Vagina (tissue), 2 donors: Measurements from ENCODE around the gene STEAP3.

ENCODE experiments used
- CTCF ChIP-seq, 3 experiments: fragments of 450-650 bp in 2 of 3; fragments of 200-600 bp in 1 of 3; sonication (generic) in 1 of 3; IDR thresholded peaks; one replicate each; pipeline ENCODE4 v1.5.1; 2017 to 2019; ENCODE audit warnings: antibody characterized with exemption in 3 of 3, mild to moderate bottlenecking in 2 of 3, moderate library complexity in 2 of 3
- POLR2A ChIP-seq, 2 donors: fragments of 450-650 bp; IDR thresholded peaks; one replicate each; pipeline ENCODE4 v1.6.1; 2017; ENCODE audit warnings: antibody characterized with exemption in 2 of 2, mild to moderate bottlenecking in 2 of 2, moderate library complexity in 2 of 2
- POLR2AphosphoS5 ChIP-seq, 2 donors: sonication (generic); formaldehyde crosslinking; IDR thresholded peaks; one replicate each; pipeline ENCODE4 v1.9.0; 2017; ENCODE audit warnings: antibody characterized with exemption in 2 of 2, mild to moderate bottlenecking in 2 of 2, low read depth in 1 of 2; ENCODE audit not compliant: insufficient read depth in 1 of 2

GRCh38 chr2:119228136-119228535 lies 4.5 kb downstream of the STEAP3 start:
- TF ChIP-seq CTCF (IDR thresholded peaks at IDR 0.05) (no peak), POLR2A (IDR thresholded peaks at IDR 0.05) (no peak), POLR2AphosphoS5 (IDR thresholded peaks at IDR 0.05; ENCODE audit: insufficient read depth in 1 of 2, low read depth in 1 of 2) (no peak)
